Thoracic aorta (tissue), 2 donors: ENCODE data around the gene ACADSB. TPM values are rescaled to one million over a fixed set of nuclear protein-coding genes. Genes with fewer than 3 reads are reported as not detected.

ENCODE experiments used
- ATAC-seq: fragments of 150-250 bp; one replicate; pipeline ENCODE4 v1.8.0; 2017; ENCODE audit warnings: low read depth; ENCODE audit not compliant: insufficient number of reproducible peaks, low FRiP score
- DNase-seq: peaks from one replicate; pipeline ENCODE4 v3.0.0-alpha.2; 2020; ENCODE audit warnings: low spot score
- H3K27ac ChIP-seq, 2 donors: fragments of 200-600 bp; sonication (generic); 1 replicate in 1 of 2; 2 replicates in 1 of 2; pipeline ENCODE4 v1.5.1; 2016; ENCODE audit warnings: mild to moderate bottlenecking in 2 of 2, moderate library complexity in 2 of 2
- H3K27me3 ChIP-seq: fragments of 200-600 bp; sonication (generic); replicated peaks from 2 replicates; pipeline ENCODE4 v1.6.0; 2016; ENCODE audit warnings: mild to moderate bottlenecking; ENCODE audit not compliant: insufficient read depth
- H3K36me3 ChIP-seq: fragments of 200-600 bp; sonication (generic); one replicate; pipeline ENCODE4 v1.5.1; 2016
- H3K4me1 ChIP-seq, 2 donors: fragments of 200-600 bp; sonication (generic); 1 replicate in 1 of 2; 2 replicates in 1 of 2; pipeline versions ENCODE4 v1.5.1 to v1.6.0; 2016; ENCODE audit warnings: low read depth in 2 of 2, mild to moderate bottlenecking in 1 of 2; ENCODE audit not compliant: control insufficient read depth in 1 of 2
- H3K4me3 ChIP-seq: fragments of 200-600 bp; sonication (generic); 2 replicates; pipeline ENCODE4 v1.5.1; 2016; ENCODE audit warnings: mild to moderate bottlenecking
- H3K9me3 ChIP-seq: fragments of 200-600 bp; sonication (generic); 2 replicates; pipeline ENCODE4 v1.5.1; 2016
- total RNA-seq, 2 donors: library from RNA; depleted of rRNA; stranded (reverse); fragments of >200 nt; gene quantifications; one replicate each; pipeline versions ENCODE4 v1.1.0 to v1.2.3, GENCODE V29; 2016
- TF ChIP-seq, protein P1 (sequence below): fragments of 200-600 bp; sonication (generic); IDR thresholded peaks from one replicate; pipeline ENCODE4 v1.5.1; 2019; ENCODE audit warnings: antibody characterized with exemption

ACADSB gene
- total RNA-seq, 2 donors from 2014 or later = 11.8 to 14.7 TPM

DNA sequence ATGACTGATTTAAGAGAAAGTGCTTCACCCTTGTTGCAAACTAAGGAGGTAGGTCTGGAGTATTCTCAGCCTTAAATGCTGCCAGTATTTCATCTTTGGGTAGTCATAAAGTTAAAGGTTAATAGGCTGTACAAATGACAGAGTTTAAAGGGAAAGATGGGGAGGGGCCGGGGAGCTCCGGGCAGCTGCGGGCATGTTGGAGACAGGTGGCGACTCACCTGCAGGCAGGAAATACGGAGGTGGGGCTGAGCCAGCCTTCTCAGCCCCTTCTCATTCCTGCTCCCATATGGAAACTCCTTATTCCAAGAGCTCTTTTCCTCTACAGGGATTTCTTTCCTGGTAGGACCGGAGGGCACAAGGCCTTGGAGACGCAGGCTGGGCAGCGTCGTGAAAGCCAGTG is 95.1 kb downstream of the ACADSB start:
- TF ChIP-seq, protein P1, sequence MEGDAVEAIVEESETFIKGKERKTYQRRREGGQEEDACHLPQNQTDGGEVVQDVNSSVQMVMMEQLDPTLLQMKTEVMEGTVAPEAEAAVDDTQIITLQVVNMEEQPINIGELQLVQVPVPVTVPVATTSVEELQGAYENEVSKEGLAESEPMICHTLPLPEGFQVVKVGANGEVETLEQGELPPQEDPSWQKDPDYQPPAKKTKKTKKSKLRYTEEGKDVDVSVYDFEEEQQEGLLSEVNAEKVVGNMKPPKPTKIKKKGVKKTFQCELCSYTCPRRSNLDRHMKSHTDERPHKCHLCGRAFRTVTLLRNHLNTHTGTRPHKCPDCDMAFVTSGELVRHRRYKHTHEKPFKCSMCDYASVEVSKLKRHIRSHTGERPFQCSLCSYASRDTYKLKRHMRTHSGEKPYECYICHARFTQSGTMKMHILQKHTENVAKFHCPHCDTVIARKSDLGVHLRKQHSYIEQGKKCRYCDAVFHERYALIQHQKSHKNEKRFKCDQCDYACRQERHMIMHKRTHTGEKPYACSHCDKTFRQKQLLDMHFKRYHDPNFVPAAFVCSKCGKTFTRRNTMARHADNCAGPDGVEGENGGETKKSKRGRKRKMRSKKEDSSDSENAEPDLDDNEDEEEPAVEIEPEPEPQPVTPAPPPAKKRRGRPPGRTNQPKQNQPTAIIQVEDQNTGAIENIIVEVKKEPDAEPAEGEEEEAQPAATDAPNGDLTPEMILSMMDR = no peak
- ATAC-seq = no peak
- no peaks in the 10 kb centered on the region for H3K4me1 ChIP-seq

More for the DNA sequence above, 95.1 kb downstream of the ACADSB start:
- Histone ChIP-seq H3K9me3 (no peaks in the 10 kb centered on the region), H3K36me3 (no peaks in the 10 kb centered on the region), H3K27ac (no peak overlapping the region), H3K27me3 (no peaks in the 10 kb centered on the region), H3K4me3 (no peak overlapping the region)
- no peak for DNase-seq

Other genes with a start within 250 kb of the ACADSB start
- gene CUZD1, start 163.1 kb upstream of the ACADSB start, total RNA-seq = not detected
- gene FAM24B, start 129.4 kb upstream of the ACADSB start, total RNA-seq = 1 to 10 TPM; 4.8 to 9.1 TPM
- gene FAM24A, start 98.4 kb upstream of the ACADSB start, total RNA-seq = not detected
- gene C10orf88, start 54.8 kb upstream of the ACADSB start, total RNA-seq = 10 to 100 TPM in 1 of 2 donors, 1 to 10 TPM in 1; 3.0 to 51.0 TPM
- gene PSTK, start 28.6 kb upstream of the ACADSB start, total RNA-seq = 1 to 10 TPM in 1 of 2 donors, under 1 TPM in 1; 0.95 to 1.1 TPM
- 10 to 100 TPM in 1 of 2 donors, 1 to 10 TPM in 1; 8.5 to 14.5 TPM for gene IKZF5, start 211 bp upstream of the ACADSB start, total RNA-seq
- gene HMX3, start 127.0 kb downstream of the ACADSB start, total RNA-seq = not detected
- not detected for gene HMX2, start 139.1 kb downstream of the ACADSB start, total RNA-seq
- 10 to 100 TPM; 64.2 to 77.9 TPM for gene BUB3, start 145.4 kb downstream of the ACADSB start, total RNA-seq